ENCODE measurements around the gene HUS1B. TPM values are rescaled to one million over a fixed set of nuclear protein-coding genes. Genes with fewer than 3 reads are reported as not detected.

Gene HUS1B
- total RNA-seq, 1 donor from 2014 or later: 0.98 TPM

GRCh38 chr6:657743-658142 is 843 bp upstream of the HUS1B start:
- no peak for DNase-seq (ENCODE audit: extremely low spot score in 2 of 2)
- peaks cover 0 to 6% of the 10 kb centered on the region in 2 donors for H3K36me3 ChIP-seq
- H3K27ac ChIP-seq: no peak overlapping the region
- intact Hi-C loops (cut with DNase I): no loop called here
- H3K27me3 ChIP-seq: no peaks in the 10 kb centered on the region
- H3K9me3 ChIP-seq: no peaks in the 10 kb centered on the region
- H3K4me1 ChIP-seq: peaks cover 9% of the 10 kb centered on the region
- TF ChIP-seq POLR2A (IDR thresholded peaks at IDR 0.05) (no peak), CTCF (IDR thresholded peaks at IDR 0.05) (no peak), POLR2AphosphoS5 (IDR thresholded peaks at IDR 0.05; ENCODE audit: insufficient read depth in 1 of 2, low read depth in 1 of 2) (no peak)
- no peak overlapping the region for H3K4me3 ChIP-seq

GRCh38 chr6:654136-654535 is 2.8 kb downstream of the HUS1B start:
- intact Hi-C loops (cut with DNase I): no loop called here
- TF ChIP-seq CTCF (IDR thresholded peaks at IDR 0.05) (no peak), POLR2AphosphoS5 (IDR thresholded peaks at IDR 0.05; ENCODE audit: insufficient read depth in 1 of 2, low read depth in 1 of 2) (no peak), POLR2A (IDR thresholded peaks at IDR 0.05) (no peak)

GRCh38 chr6:652865-653264 is 4.0 kb downstream of the HUS1B start:
- H3K27me3 ChIP-seq: no peaks in the 10 kb centered on the region
- H3K36me3 ChIP-seq: peaks cover 0 to 6% of the 10 kb centered on the region in 2 donors
- intact Hi-C loops (cut with DNase I): no loop called here
- no peak overlapping the region for H3K4me3 ChIP-seq
- no peak for DNase-seq (ENCODE audit: extremely low spot score in 2 of 2)
- TF ChIP-seq POLR2A (IDR thresholded peaks at IDR 0.05) (no peak), CTCF (IDR thresholded peaks at IDR 0.05) (no peak), POLR2AphosphoS5 (IDR thresholded peaks at IDR 0.05; ENCODE audit: insufficient read depth in 1 of 2, low read depth in 1 of 2) (no peak)
- no peaks in the 10 kb centered on the region for H3K4me1 ChIP-seq
- H3K27ac ChIP-seq: no peak overlapping the region
- H3K9me3 ChIP-seq: no peaks in the 10 kb centered on the region

More at GRCh38 chr6:654136-654535, 2.8 kb downstream of the HUS1B start:
- Histone ChIP-seq H3K9me3 (no peaks in the 10 kb centered on the region), H3K4me1 (no peaks in the 10 kb centered on the region), H3K36me3 (peaks cover 0 to 6% of the 10 kb centered on the region in 2 donors), H3K4me3 (no peak overlapping the region), H3K27me3 (no peaks in the 10 kb centered on the region), H3K27ac (no peak overlapping the region)
- DNase-seq (ENCODE audit: extremely low spot score in 2 of 2): no peak

GRCh38 chr6:650098-650497 is 6.8 kb downstream of the HUS1B start:
- H3K27ac ChIP-seq: no peak overlapping the region
- H3K4me3 ChIP-seq: no peak overlapping the region

More at GRCh38 chr6:650098-650497, 6.8 kb downstream of the HUS1B start:
- Histone ChIP-seq H3K36me3 (no peaks in the 10 kb centered on the region), H3K4me1 (no peaks in the 10 kb centered on the region), H3K27me3 (no peaks in the 10 kb centered on the region), H3K9me3 (no peaks in the 10 kb centered on the region)
- no peak for DNase-seq (ENCODE audit: extremely low spot score in 2 of 2)
- TF ChIP-seq POLR2AphosphoS5 (IDR thresholded peaks at IDR 0.05; ENCODE audit: insufficient read depth in 1 of 2, low read depth in 1 of 2): no peak
- TF ChIP-seq POLR2A (IDR thresholded peaks at IDR 0.05): no peak
- no peak for TF ChIP-seq CTCF (IDR thresholded peaks at IDR 0.05)
- intact Hi-C loops (cut with DNase I): no loop called here

Data from vagina (tissue), 2 donors.